ENCODE data around the gene DRC7. TPM values are rescaled to one million over a fixed set of nuclear protein-coding genes. Genes with fewer than 3 reads are reported as not detected.

Gene DRC7
- total and polyA plus RNA-seq, 10 of the 15 experiments (the other 5 are each of a cell fraction or from before 2014, with no cell fraction given): 0.06 to 0.49 (median 0.14) TPM; not detected in 4

DNA sequence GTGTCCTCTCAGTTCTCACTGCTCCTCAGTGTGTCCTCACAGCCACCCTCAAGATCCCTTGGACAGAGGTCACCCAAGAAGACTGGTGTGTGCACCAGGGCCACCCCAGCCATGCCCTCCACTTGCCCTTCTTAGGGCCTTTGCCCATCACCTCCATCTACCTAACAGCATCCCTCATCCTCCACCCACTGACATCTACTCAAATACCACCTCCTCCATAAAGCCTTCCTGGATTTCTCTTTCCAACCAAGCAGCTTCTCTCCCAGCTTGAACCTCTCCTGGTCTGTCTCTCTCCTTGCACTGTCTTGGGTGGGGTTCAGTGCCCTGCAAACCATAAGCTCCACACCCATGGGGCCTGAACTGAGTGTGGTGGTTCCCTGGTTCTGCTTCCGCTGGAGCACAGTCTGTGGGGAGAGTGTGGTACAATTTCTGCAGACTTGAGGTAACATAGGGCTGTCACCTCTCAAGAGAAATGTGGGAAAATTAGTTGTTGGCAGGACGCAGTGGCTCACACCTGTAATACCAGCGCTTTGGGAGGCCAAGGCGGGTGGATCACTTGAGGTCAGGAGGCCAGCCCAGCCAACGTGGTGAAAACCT, 55.3 kb downstream of the DRC7 start:
- FAIRE-seq (no peak), ATAC-seq (no peak), DNase-seq (ENCODE audit: low read depth, low spot score) (no peak)
- Histone ChIP-seq H3K9me3 (replicated peaks; ENCODE audit: control insufficient read depth, insufficient read depth, low read length) (no peaks in the 10 kb centered on the region), H3K4me3 (no peak overlapping the region), H3K4me1 (ENCODE audit: control insufficient read depth, insufficient read depth, low read length) (no peaks in the 10 kb centered on the region), H3K27ac (ENCODE audit: control insufficient read depth, insufficient read depth) (no peak overlapping the region), H3K36me3 (ENCODE audit: control insufficient read depth in 2 of 2, insufficient read depth in 2 of 2, low read length in 1 of 2) (no peaks in the 10 kb centered on the region; a peak in 2 of 4 replicates), H3K9ac (ENCODE audit: control insufficient read depth, insufficient read depth, low read length) (no peak overlapping the region), H4K20me1 (ENCODE audit: control insufficient read depth, insufficient read depth) (no peaks in the 10 kb centered on the region), H3K27me3 (replicated peaks in 1 of 2; ENCODE audit: control insufficient read depth in 2 of 2, insufficient read depth in 2 of 2, low read length in 1 of 2) (no peaks in the 10 kb centered on the region), H3K79me2 (ENCODE audit: control insufficient read depth, insufficient read depth, low read length) (no peaks in the 10 kb centered on the region), H2AFZ (ENCODE audit: control insufficient read depth, low read depth, low read length) (no peak overlapping the region), H3K4me2 (ENCODE audit: control insufficient read depth, insufficient read depth) (no peak overlapping the region)
- BruUV-seq (replicated peaks): no TSS peak
- 100% methylated on average over 3 of the region's 5 CpGs for WGBS (ENCODE audit: insufficient coverage, insufficient replicate concordance, low lambda C conversion rate, missing lambda C conversion rate)
- RAD21 ChIA-PET (ENCODE audit: unreplicated experiment): no interaction called here
- in situ Hi-C loops (cut with MboI): no loop called here
- intact Hi-C loops (cut with micrococcal nuclease; ENCODE audit: unreplicated experiment): no loop called here
- CTCF ChIA-PET: interaction anchor here (1.2 kb wide), 1 partner anchor 10 kb away, joined by 3 read pairs; no protein-coding TSS in a partner anchor
- POLR2A ChIA-PET: interaction anchor here (0.9 kb wide), 1 partner anchor 15 kb away, joined by 7 read pairs; the partner anchor contains the start of gene KATNB1
- SMC1A ChIA-PET (ENCODE audit: uncharacterized antibody, unreplicated experiment): no interaction called here
- TF ChIP-seq POLR2A (IDR thresholded peaks at IDR 0.05; ENCODE audit: low read depth, low read length): no peak
- TF ChIP-seq BCL11A (IDR thresholded peaks at IDR 0.05; ENCODE audit: low read depth, low read length): no peak
- TF ChIP-seq POLR2AphosphoS5 (IDR thresholded peaks at IDR 0.05; ENCODE audit: low read length): no peak
- no peak for TF ChIP-seq KLF5 (IDR thresholded peaks at IDR 0.05; ENCODE audit: partially characterized antibody)
- TF ChIP-seq CHD4 (IDR thresholded peaks at IDR 0.05): no peak
- no peak for TF ChIP-seq ESRRA (IDR thresholded peaks at IDR 0.05; ENCODE audit: low read length)
- TF ChIP-seq NFIC (IDR thresholded peaks at IDR 0.05; ENCODE audit: low read depth, low read length): no peak
- TF ChIP-seq IKZF2 (IDR thresholded peaks at IDR 0.05): no peak
- TF ChIP-seq CREB1 (IDR thresholded peaks at IDR 0.05; ENCODE audit: low read depth): no peak
- TF ChIP-seq, protein P1, sequence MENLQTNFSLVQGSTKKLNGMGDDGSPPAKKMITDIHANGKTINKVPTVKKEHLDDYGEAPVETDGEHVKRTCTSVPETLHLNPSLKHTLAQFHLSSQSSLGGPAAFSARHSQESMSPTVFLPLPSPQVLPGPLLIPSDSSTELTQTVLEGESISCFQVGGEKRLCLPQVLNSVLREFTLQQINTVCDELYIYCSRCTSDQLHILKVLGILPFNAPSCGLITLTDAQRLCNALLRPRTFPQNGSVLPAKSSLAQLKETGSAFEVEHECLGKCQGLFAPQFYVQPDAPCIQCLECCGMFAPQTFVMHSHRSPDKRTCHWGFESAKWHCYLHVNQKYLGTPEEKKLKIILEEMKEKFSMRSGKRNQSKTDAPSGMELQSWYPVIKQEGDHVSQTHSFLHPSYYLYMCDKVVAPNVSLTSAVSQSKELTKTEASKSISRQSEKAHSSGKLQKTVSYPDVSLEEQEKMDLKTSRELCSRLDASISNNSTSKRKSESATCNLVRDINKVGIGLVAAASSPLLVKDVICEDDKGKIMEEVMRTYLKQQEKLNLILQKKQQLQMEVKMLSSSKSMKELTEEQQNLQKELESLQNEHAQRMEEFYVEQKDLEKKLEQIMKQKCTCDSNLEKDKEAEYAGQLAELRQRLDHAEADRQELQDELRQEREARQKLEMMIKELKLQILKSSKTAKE (IDR thresholded peaks at IDR 0.05; ENCODE audit: low read depth, poor library complexity, severe bottlenecking): no peak
- TF ChIP-seq ZNF24 (IDR thresholded peaks at IDR 0.05): no peak
- TF ChIP-seq JUND (IDR thresholded peaks at IDR 0.05; ENCODE audit: low read depth, low read length): no peak
